NCI-H1092 treated with DMSO at 0.1 percent for 48 hours (cell line): ENCODE data around the gene LTK.
"Not testable (repeated sequence)": the region's sequence is repeated elsewhere in the genome, so short reads cannot be mapped to it uniquely, and the experiment has no call there.

ENCODE experiments used
- DNase-seq: peaks from one replicate; lab custom pipeline; 2025; lab: John Stamatoyannopoulos, UW

The LTK gene

DNA sequence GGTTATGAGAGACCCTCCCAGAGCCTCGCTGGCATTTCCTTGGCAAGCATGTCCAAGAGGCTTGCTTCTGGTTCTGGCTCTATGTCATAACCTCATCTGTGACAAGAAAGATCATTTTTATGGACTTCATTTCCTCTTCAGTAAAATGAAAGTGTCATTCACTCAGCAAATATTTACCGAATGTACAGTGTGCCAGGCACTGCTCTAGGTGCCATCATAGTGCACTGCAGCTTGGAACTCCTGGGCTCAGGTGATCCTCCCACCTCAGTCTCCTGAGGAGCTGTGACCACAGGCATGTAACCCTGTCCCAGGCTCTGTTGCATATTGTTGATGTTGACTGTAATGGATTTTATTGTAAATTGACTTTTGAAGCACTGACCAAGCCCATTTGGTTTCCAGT, 38.7 kb downstream of the LTK start:
- no peak for DNase-seq

DNA sequence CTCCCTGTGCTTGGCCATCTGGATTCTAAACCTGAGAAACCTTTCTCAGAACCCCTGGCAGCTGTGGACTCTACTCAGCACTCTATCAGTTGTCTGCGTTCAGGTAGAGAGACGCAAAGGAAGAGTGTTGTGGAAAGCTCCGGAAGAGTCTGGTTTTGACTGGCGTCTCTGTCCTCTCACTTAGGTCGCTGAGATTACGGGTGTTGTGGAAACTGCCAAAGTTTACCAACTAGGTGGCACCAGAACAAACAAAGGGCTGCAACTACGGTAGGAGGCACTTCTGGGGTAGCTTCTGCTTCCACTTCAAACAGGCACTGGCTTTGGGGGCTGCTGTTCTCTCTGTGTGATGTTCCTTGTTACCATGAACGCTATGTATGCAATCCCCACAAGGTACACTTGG, 39.2 kb downstream of the LTK start:
- DNase-seq: no peak

DNA sequence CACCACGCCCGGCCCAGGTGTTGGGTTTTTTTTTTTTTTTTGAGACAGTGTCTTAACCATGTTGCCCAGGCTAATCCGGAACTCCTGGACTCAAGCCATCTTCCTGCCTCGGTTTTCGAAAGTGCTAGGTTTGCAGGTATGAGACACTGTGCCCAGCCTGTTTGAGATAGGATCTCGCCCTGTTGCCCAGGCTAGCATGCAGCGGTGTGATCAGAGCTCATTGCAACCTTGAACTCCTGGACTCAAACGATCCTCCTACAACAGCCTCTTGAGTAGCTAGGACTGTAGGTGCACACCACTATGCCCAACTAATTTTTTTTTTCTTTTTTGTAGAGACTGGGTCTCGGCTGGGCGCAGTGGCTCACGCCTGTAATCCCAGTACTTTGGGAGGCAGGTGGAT, 40.2 kb downstream of the LTK start:
- DNase-seq: no peak

DNA sequence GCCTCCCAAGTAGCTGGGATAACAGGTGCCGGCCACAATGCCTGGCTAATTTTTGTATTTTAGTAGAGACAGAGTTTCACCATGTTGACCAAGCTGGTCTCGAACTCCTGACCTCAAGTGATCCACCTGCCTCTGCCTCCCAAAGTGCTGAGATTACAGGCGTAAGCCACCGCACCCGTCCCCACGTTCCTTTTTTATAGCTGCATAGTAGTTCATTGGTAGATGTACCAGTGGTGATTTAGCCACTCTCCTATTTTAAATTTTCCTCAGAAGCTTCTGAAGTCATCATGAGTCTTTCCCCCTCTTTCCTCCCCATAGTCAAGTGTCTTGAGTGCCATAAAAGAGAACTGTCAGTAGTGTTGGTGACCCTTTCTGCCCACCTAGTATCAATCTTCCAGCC, 44.0 kb downstream of the LTK start:
- DNase-seq: not testable (repeated sequence)

DNA sequence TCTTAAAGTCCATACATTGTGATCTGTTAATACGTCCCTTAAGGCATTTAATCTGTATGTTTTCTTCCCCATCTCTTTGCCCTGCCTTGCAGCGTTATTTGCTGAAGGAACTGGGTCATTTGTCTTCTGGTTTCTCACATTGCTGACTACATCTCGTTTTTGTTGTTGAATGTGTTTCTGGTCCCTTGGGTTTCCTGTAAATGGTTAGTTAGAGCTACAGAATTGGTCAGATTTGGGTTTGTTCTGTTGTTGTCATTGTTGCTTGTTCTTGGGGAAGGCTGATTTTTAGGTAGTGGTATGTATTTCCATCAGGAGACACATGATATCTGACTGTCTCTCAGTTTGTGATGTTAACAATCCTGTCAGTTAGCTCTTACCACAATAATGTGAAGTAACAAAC, 46.9 kb downstream of the LTK start:
- DNase-seq: no peak

DNA sequence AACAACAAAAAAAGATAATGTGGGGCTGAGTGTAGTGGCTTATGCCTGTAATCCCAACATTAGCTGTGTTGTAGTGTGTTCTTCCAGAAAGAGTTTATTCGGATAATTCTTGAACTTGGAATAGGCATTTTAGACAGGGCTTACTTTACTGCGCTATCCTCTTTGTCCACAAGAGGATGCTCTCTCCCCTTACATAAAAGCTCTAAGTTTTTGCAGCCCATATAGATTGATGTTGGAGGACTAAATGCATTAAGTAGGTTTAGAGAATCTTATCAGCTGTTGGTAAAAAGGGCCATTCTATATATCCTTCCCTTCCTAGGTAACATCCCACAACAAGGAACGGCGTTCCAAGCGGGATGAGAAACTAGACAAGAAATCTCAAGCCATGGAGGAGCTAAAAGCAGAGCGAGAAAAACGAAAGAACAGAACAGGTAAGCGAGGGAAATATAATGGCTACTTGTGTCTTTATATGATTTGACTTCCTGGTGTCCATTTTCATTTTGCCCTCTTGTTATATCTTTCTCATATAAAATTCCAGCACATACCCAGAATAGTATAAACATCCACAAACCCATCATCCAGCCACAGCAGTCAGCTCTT, 47.7 kb downstream of the LTK start:
- DNase-seq: peak; percentile 4

DNA sequence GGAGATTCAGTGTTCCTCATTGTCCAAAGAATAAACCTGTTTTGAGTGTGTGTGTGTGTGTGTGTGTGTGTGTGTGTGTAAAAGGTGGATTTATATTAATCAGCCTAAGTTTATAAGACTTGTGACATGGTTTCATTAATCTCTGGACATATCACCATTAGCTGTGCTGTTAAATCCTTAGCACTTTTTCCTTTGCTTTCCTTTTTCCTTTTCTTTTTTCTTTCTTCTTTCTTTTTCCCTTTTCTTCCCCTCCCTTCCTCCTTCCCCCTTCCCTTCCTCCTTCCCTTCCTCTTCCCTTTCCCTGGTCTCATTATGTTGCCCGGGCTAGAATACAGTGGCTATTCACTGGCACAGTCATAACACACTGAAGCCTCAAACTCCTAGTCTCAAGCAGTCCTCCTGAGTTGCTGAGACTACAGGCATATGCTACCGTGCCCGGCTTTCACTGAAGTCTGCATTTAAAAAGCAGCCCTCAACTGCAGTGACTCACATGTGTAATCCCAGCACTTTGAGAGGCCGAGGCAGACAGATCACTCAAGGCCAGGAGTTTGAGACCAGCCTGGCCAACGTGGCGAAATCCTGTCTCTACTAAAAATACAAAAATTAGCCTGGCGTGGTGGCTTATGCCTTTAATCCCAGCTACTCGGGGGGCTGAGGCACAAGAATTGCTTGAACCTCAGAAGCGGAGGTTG, 48.6 kb downstream of the LTK start:
- no peak for DNase-seq

DNA sequence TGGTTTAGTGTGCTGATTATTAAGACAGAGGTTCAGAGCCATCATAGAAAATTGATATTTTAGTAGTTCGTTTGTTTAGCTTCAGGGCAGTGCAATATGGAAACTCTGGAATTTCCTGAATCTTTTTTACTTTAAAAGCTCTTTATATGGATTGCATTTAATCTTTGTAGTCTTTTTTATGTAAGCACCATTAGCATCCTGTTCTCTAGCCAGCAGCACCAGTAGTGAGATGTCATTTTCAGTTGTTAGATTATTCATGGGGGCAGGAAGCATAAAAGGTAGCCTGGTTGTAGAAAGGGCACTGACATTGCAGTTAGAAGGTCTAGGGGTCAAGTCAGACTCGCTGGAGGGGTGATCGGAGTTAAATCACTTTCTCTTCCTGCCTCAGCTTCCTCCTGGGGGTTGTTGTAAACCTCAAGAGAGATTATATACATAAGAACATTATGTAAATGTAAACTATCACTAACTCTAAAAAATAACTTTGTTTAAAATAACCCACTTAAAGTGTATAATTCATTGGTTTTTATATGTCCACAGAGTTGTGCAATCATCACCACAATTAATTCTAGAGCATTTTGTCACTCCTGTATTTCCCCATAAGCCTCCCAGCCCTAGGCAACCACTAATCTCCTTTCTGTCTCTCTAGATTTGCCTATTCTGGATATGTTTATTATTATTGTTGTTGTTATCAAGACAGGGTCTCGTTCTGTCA, 51.4 kb downstream of the LTK start:
- DNase-seq: no peak
